Measurements from ENCODE around the gene PNPLA3.
"Not testable (repeated sequence)": the region's sequence is repeated elsewhere in the genome, so short reads cannot be mapped to it uniquely, and the experiment has no call there.

PNPLA3 gene

GRCh38 chr22:43889860-43890253 lies 33.7 kb upstream of the PNPLA3 start:
- DNase-seq = no peak

- DNase-seq = no peak
Observed at GRCh38 chr22:43890901-43891331, 32.7 kb upstream of the PNPLA3 start.

GRCh38 chr22:43891360-43892182 lies 32.0 kb upstream of the PNPLA3 start, which contains the start of gene PNPLA5:
TSS of gene PNPLA5 (minus strand) at chr22:43892013. CDS start at chr22:43891880, 133 bp downstream.
- no peak for DNase-seq

- no peak for DNase-seq
Observed at GRCh38 chr22:43892183-43892894, 31.3 kb upstream of the PNPLA3 start.

GRCh38 chr22:43893266-43893665 lies 30.3 kb upstream of the PNPLA3 start:
- DNase-seq = no peak

- DNase-seq = no peak
Observed at GRCh38 chr22:43894122-43894521, 29.5 kb upstream of the PNPLA3 start.

- DNase-seq = no peak
Observed at GRCh38 chr22:43895986-43896645, 27.5 kb upstream of the PNPLA3 start.

GRCh38 chr22:43897751-43898261 lies 25.8 kb upstream of the PNPLA3 start:
- DNase-seq = no peak

GRCh38 chr22:43900206-43900605 lies 23.4 kb upstream of the PNPLA3 start:
- no peak for DNase-seq

- DNase-seq = no peak
Observed at GRCh38 chr22:43901976-43902643, 21.5 kb upstream of the PNPLA3 start.

- not testable (repeated sequence) for DNase-seq
Observed at GRCh38 chr22:43903033-43903432, 20.6 kb upstream of the PNPLA3 start.

- not testable (repeated sequence) for DNase-seq
Observed at GRCh38 chr22:43904412-43904811, 19.2 kb upstream of the PNPLA3 start.

- no peak for DNase-seq
Observed at GRCh38 chr22:43905681-43906080, 17.9 kb upstream of the PNPLA3 start.

- no peak for DNase-seq
Observed at GRCh38 chr22:43909708-43910107, 13.9 kb upstream of the PNPLA3 start.

- DNase-seq = no peak
Observed at GRCh38 chr22:43910178-43910695, 13.4 kb upstream of the PNPLA3 start.

- no peak for DNase-seq
Observed at GRCh38 chr22:43911351-43911750, 12.3 kb upstream of the PNPLA3 start.

GRCh38 chr22:43917521-43917920 lies 6.1 kb upstream of the PNPLA3 start:
- no peak for DNase-seq

GRCh38 chr22:43919106-43919973 lies 4.3 kb upstream of the PNPLA3 start:
- no peak for DNase-seq

- no peak for DNase-seq
Observed at GRCh38 chr22:43921370-43921769, 2.2 kb upstream of the PNPLA3 start.

- no peak for DNase-seq
Observed at GRCh38 chr22:43922123-43922522, 1.5 kb upstream of the PNPLA3 start.

GRCh38 chr22:43923191-43923590 lies 414 bp upstream of the PNPLA3 start:
- DNase-seq = no peak

- DNase-seq = no peak
Observed at GRCh38 chr22:43924877-43925276, 1.3 kb downstream of the PNPLA3 start.

Data from activated CD4-positive, CD25-positive, alpha-beta regulatory T cell treated with anti-CD3 and anti-CD28 coated beads, Interleukin-2, amount 50 U/mL, for 72 hours (primary cell).